HG02623 (cell line): ENCODE measurements around the gene IL1RL2.

Experiments used
- ATAC-seq: cut with Tn5 transposase; IDR thresholded peaks from one replicate; pipeline ENCODE4 v1.9.1; 2021; ENCODE audit warnings: moderate library complexity; ENCODE audit not compliant: unreplicated experiment

The IL1RL2 gene

DNA sequence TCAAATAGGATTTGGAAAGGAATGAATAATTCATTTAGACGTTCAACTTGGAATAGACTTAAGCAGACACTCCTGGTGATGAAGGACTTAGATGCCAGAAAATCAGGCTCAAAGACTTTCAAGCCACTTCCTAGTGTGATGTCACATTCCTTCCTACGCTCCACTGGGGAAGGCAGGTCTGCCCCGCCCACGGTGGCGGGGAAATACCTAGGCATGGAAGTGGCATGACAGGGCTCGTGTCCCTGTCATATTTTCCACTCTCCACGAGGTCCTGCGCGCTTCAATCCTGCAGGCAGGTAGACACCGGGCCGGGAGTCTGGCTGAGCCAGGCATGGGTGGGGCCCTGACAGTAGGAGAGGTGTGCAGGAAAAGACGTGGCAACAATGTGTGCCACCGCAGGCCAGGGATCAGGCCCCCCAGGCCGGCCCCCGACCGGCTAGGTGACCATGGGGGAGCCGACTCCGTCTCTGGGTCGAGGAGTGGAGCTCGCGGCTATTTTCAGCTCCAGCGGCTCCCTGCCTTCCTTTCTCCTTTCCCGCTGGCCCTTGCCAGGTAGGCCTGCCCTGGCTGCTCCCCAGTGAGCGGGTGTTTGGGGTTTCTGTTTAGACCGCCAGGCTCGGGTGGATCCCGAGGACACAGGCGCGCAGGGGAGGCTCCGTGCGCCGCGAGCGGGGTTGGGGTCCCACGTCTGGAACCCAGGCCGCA lies at the start of gene IL1RL2:
Gene IL1RL2 (plus strand): TSS at position 233 of the 705 bp plus-strand sequence. CDS start 845 bp downstream, outside the sequence.
- ATAC-seq = no peak

- no peak for ATAC-seq
These were observed 49.7 kb upstream of the IL1RL2 start for GRCh38 chr2:102137138-102137537.

GRCh38 chr2:102138331-102138730 lies 48.5 kb upstream of the IL1RL2 start:
- no peak for ATAC-seq

GRCh38 chr2:102139851-102140250 lies 47.0 kb upstream of the IL1RL2 start:
- no peak for ATAC-seq

- ATAC-seq = no peak
These were observed 46.4 kb upstream of the IL1RL2 start for GRCh38 chr2:102140377-102140776.

DNA sequence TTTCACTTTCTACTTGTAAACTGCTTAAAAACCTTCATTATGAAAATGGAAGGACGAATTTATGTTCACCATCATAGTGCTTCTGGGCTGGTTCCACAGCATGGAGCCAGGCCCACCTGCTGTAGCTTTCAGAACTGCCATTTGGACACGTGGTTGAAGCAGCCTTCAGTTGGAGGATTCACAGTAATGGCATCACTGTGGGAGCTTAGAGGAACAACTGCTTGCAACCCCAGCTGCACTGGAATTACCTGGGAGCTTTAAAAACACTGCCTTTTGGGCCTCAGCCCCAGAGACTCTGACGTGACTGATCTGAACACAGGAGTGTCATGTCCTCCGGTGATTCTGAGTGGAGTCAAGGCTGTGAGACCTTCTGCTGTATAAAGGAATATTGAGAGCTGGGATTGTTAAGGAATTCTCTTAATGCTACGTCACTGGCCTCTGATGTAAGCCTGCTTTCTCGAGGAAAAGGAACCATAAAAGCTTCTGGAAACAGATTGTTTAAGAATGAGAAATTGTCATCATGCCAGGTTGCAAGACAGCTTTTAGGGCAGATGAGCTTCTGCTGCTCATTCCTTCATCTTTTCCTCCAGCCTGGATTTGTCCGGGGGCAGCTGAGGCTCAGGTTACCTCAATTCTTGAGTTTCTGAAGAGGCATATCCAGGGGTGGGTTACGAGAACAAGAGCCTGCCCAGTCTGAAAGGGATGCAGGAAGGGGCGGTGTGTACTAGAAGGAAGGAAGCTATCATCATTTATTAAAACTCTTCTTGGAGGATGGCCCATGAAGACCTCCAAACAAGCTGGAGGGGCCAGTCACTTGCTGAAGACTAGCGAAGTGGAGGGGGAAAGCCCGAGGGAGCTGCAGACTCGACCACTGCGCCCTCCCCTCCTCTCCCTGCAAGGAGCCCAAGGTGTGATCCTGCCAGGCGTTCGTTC lies 45.5 kb upstream of the IL1RL2 start:
- no peak for ATAC-seq

- ATAC-seq = no peak
These were observed 44.6 kb upstream of the IL1RL2 start, which contains the start of gene IL1R1 for GRCh38 chr2:102141970-102142828. Gene IL1R1 (plus strand): TSS chr2:102142746. CDS start chr2:102157725, 14,979 bp downstream.

DNA sequence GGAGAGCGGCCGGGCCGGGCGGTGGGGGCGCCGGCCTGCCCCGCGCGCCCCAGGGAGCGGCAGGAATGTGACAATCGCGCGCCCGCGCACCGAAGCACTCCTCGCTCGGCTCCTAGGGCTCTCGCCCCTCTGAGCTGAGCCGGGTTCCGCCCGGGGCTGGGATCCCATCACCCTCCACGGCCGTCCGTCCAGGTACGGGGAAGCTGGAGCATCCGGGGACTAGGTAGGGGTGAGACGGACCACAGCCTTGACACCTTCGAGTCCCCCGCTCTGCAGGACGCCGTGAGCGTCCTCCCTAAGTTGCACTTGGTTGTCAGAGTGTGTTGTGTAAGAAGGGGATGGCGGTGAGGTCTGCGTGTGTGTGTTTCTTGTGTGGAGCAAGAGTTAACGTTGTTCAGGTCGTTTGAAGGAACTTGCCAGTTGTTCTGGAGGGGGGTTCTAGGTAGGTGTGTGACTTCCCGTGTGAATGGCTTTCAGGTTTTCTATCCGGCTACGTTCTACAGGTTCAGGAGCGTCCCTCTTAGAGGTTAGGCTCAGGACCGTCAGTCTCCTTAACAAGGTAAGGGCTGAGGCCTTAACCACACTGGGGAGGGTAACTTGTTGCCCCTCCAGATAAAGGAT lies 43.9 kb upstream of the IL1RL2 start:
- ATAC-seq = no peak

DNA sequence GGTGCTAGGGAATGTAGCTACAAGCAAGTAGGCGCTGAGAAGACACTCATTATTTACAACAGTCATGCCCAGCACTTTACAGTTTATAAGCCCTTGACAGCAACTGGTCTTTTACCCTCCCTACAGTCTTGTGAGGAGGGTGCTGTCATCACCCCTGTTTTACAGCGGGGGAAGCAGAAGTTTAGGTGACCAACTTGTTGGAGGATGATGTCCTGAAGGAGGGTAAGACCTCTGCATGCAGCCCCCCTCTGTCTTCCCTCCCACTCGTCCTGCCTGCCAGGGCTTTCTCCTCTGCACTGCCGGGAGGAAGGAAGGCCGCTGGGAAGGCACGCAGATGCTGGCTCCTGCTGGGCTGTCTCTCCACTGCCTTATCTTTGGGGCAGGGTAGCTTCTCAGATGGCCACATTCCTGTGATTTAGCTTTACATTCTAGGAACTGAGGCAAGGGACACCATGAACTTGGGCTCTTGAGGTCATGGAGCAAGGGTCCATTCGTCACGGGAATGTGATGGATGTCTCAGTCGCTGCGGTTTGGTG lies 43.3 kb upstream of the IL1RL2 start:
- ATAC-seq = no peak

GRCh38 chr2:102144128-102144527 lies 42.7 kb upstream of the IL1RL2 start:
- ATAC-seq = no peak

GRCh38 chr2:102145107-102145506 lies 41.7 kb upstream of the IL1RL2 start:
- no peak for ATAC-seq

DNA sequence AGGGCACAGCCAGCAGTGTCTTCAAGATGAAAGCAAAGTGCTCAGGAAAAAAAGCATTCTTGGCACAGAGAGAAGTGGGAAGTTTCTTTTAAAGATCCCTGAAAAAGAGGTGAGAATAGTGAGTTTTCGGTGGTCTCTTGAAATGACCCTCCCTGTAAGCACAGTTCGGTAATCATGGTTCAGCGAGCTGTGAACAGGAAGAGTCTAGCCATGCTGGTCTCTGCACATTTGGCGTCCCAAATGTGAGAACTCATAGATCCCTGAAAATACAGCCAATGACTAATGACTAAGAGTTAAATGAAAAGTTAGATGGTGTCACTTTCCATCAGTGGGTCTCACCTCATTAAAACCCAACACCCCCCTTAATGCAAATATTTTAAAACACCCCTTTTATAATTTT lies 40.9 kb upstream of the IL1RL2 start:
- ATAC-seq = no peak

- ATAC-seq = no peak
These were observed 38.9 kb upstream of the IL1RL2 start for GRCh38 chr2:102147935-102148334.

DNA sequence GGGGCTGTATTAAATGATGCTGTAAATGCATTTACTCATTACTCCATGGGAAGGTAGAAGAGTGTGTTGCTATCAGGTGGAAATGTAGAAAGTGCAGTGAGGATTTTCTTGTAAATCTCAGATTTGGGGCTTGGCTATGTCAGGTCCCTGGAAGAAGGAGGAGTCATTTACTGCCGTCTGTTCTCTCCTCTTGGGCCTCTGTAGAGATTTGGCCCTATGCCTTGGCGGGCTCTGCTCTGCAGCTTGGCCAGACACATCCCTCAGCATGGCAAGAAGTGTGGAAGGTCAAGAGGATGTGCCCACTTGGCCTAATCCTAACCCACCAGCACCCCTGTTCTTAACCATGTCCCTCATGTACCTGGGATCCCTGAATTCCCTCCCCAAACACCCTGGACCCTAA lies 37.6 kb upstream of the IL1RL2 start:
- ATAC-seq = no peak

GRCh38 chr2:102149644-102150455 lies 37.0 kb upstream of the IL1RL2 start:
- no peak for ATAC-seq

GRCh38 chr2:102154364-102154763 lies 32.5 kb upstream of the IL1RL2 start:
- no peak for ATAC-seq

- no peak for ATAC-seq
These were observed 31.7 kb upstream of the IL1RL2 start for GRCh38 chr2:102154946-102155702.

GRCh38 chr2:102155703-102156515 lies 30.9 kb upstream of the IL1RL2 start:
- ATAC-seq = no peak
